GM23248 (cell line): ENCODE measurements around the gene LHX5. TPM values are rescaled to one million over a fixed set of nuclear protein-coding genes. Genes with fewer than 3 reads are reported as not detected.
A peak's percentile ranks its signal among the peaks of the same experiment; 100 is the strongest.

Experiments used
- DNase-seq: peaks from one replicate; pipeline ENCODE4 v3.0.0-alpha.2; 2015
- H2AFZ ChIP-seq: fragments of 200-600 bp; sonication (generic); 2 replicates; pipeline ENCODE4 v1.6.1; 2016; ENCODE audit warnings: antibody characterized with exemption
- H3F3A ChIP-seq: fragments of 200-600 bp; sonication (generic); 2 replicates; pipeline ENCODE4 v1.6.1; 2016; ENCODE audit warnings: mild to moderate bottlenecking, antibody characterized with exemption, mixed run types; ENCODE audit not compliant: insufficient read depth
- H3K27ac ChIP-seq: fragments of 200-600 bp; sonication (generic); 2 replicates; pipeline ENCODE4 v1.5.1; 2016; ENCODE audit warnings: mild to moderate bottlenecking
- H3K27me3 ChIP-seq: fragments of 200-600 bp; sonication (generic); replicated peaks from 2 replicates; pipeline ENCODE4 v1.6.1; 2016; ENCODE audit warnings: mild to moderate bottlenecking; ENCODE audit not compliant: insufficient read depth
- H3K36me3 ChIP-seq: fragments of 200-600 bp; sonication (generic); 2 replicates; pipeline ENCODE4 v1.6.1; 2016; ENCODE audit warnings: low read depth, mild to moderate bottlenecking
- H3K4me1 ChIP-seq: fragments of 200-600 bp; sonication (generic); 2 replicates; pipeline ENCODE4 v1.6.1; 2016; ENCODE audit warnings: mild to moderate bottlenecking; ENCODE audit not compliant: insufficient read depth
- H3K4me2 ChIP-seq: fragments of 200-600 bp; sonication (generic); one replicate; pipeline ENCODE4 v1.6.1; 2016; ENCODE audit warnings: mild to moderate bottlenecking; ENCODE audit not compliant: unreplicated experiment
- H3K4me3 ChIP-seq: fragments of 200-600 bp; sonication (generic); 2 replicates; pipeline ENCODE4 v1.5.1; 2016; ENCODE audit warnings: mild to moderate bottlenecking
- H3K79me2 ChIP-seq: fragments of 200-600 bp; sonication (generic); 2 replicates; pipeline ENCODE4 v1.6.1; 2016; ENCODE audit warnings: mild to moderate bottlenecking; ENCODE audit not compliant: insufficient read depth
- H3K9ac ChIP-seq: fragments of 200-600 bp; sonication (generic); 2 replicates; pipeline ENCODE4 v1.6.1; 2016; ENCODE audit warnings: mild to moderate bottlenecking
- H3K9me2 ChIP-seq: fragments of 200-600 bp; sonication (generic); 2 replicates; pipeline ENCODE4 v1.6.1; 2016; ENCODE audit warnings: mixed run types, mild to moderate bottlenecking, moderate library complexity; ENCODE audit not compliant: insufficient read depth
- H3K9me3 ChIP-seq: fragments of 200-600 bp; sonication (generic); one replicate; pipeline ENCODE4 v1.6.1; 2017; ENCODE audit warnings: low read depth
- H4K20me1 ChIP-seq: fragments of 200-600 bp; sonication (generic); 2 replicates; pipeline ENCODE4 v1.6.0; 2016; ENCODE audit not compliant: insufficient read depth
- EZH2 ChIP-seq: fragments of 200-600 bp; sonication (generic); IDR thresholded peaks from 2 replicates; pipeline ENCODE4 v1.6.1; 2018; ENCODE audit warnings: antibody characterized with exemption, mild to moderate bottlenecking; ENCODE audit not compliant: insufficient read depth, poor library complexity, severe bottlenecking
- EZH2phosphoT487 ChIP-seq: fragments of 200-600 bp; sonication (generic); IDR thresholded peaks from 2 replicates; pipeline ENCODE4 v1.6.1; 2018; ENCODE audit warnings: antibody characterized with exemption, moderate library complexity, mild to moderate bottlenecking, low read depth; ENCODE audit not compliant: insufficient read depth
- WGBS, 2 experiments: methylation state at CpG; one replicate each; pipeline ENCODE4 v1.1.6; 2015 to 2017; ENCODE audit warnings: low lambda C conversion rate in 2 of 2, low coverage in 1 of 2; ENCODE audit errors: missing lambda C conversion rate in 2 of 2; 5-methylcytosine and 5-hydroxymethylcytosine counted together
- in situ Hi-C: fragments of 300-500 bp; cut with MboI; formaldehyde crosslinking; loops from 2 replicates; pipeline ENCODE4 v1.15.0; 2020
- polyA plus RNA-seq: library from polyadenylated mRNA; unstranded; fragments of >200 nt; fragmentation: Nextera tagmentation; extraction: Ambion mirVana; gene quantifications from 2 replicates; pipeline ENCODE4 v1.2.1, GENCODE V29; 2016
- total RNA-seq: library from RNA; depleted of rRNA; stranded (reverse); fragments of >200 nt; shearing (Covaris generic); gene quantifications from 2 replicates; pipeline ENCODE4 v1.2.3, GENCODE V29; 2014

The LHX5 gene
- total and polyA plus RNA-seq, 2 experiments from 2014 or later, result not detected

DNA sequence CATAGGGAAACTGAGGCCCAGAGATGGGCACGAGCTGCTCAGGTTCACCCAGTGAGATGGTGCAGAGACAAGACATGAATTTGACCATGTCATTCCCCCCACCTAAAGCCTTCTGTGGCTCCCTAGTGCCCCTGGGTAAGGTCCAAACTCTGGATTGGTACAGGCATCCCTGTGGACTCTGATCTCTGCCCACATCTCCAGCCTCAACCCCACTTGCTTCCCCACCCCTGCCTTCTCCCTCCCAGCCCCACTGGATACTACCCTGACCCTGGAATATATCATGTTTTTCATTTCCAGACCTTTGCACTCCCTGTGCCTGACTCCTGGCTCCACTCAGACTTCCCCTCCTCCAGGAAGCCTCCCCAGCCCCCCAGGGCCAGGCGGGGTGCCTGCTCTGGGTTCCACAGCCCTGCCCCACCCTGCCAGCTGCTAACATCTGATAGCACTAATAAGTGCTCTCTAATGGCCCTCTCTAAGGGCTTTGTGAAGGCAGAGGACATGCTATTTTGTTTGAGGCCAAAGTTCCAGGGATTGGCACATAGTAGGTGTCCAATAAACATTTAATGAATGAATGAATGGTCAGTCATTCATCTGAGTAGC, 50.6 kb downstream of the LHX5 start:
- H3K4me1 ChIP-seq, result 0 out of 2 replicates have a peak, but pooled peaks cover 5% of the 10 kb centered on the region
- no peak for DNase-seq
- H3K9me2 ChIP-seq, result no peaks in the 10 kb centered on the region
- in situ Hi-C loops, result loop anchor here (10.0 kb wide), 1 partner anchor 226 kb away; no protein-coding TSS in a partner anchor
- peak overlapping the region; percentile 77; the same call in 1 of the 2 replicates for H2AFZ ChIP-seq
- no peak overlapping the region for H3K4me2 ChIP-seq
- H3K9ac ChIP-seq, result no peak overlapping the region
- WGBS, 2 experiments, result 44 to 64% methylated on average over 2 of the region's 2 CpGs
- no peaks in the 10 kb centered on the region for H3K79me2 ChIP-seq
- H3K36me3 ChIP-seq, result no peaks in the 10 kb centered on the region
- no peaks in the 10 kb centered on the region for H3K27me3 ChIP-seq
- TF ChIP-seq EZH2 (no peak), EZH2phosphoT487 (no peak)
- H4K20me1 ChIP-seq, result no peaks in the 10 kb centered on the region
- no peak overlapping the region for H3K4me3 ChIP-seq
- H3F3A ChIP-seq, result no peaks in the 10 kb centered on the region
- no peaks in the 10 kb centered on the region for H3K9me3 ChIP-seq
- H3K27ac ChIP-seq, result no peak overlapping the region

DNA sequence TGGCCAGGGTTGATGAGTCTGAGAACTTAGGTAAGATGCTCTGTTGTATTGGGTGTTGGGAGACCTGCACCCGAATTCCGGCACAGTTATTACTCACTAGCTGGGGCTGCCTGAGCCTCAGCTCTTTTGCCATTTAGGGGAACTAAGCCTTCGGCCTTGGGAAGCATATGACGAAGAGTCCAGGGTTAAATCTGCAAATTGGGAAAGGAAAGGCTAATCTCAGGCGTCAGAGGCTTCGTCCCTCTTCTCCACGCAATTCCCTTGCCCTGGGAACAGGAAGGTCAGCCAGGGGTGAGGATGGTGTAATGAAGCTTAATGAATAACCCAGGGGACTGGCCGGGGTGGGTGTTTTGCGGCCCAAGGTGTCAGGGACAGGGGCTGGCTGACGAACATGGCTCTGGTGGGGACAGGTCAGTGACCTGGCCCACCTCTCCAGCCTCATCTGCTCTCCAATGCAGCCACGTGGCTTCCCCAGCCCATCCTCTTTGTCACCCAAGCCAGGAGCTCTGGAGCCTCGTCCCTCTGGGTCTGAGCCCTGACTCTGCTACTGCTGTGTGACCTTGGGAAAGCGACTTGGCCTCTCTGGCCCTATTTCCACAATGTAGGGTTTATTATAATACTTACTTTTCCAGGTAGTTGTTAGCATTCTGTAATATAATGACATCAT, 53.3 kb downstream of the LHX5 start:
- no peaks in the 10 kb centered on the region for H3K27me3 ChIP-seq
- H3K4me2 ChIP-seq, result no peak overlapping the region
- H3K9ac ChIP-seq, result no peak overlapping the region
- H3K9me3 ChIP-seq, result no peaks in the 10 kb centered on the region
- DNase-seq, result peak; percentile 10
- TF ChIP-seq EZH2phosphoT487 (no peak), EZH2 (no peak)
- 0 out of 2 replicates have a peak, but pooled peaks cover 5% of the 10 kb centered on the region for H3K4me1 ChIP-seq
- H3K27ac ChIP-seq, result no peak overlapping the region
- 38 to 39% methylated on average over 13 of the region's 13 CpGs for WGBS, 2 experiments
- H4K20me1 ChIP-seq, result no peaks in the 10 kb centered on the region
- H3K36me3 ChIP-seq, result no peaks in the 10 kb centered on the region
- H3F3A ChIP-seq, result no peaks in the 10 kb centered on the region
- no peak overlapping the region for H2AFZ ChIP-seq
- H3K79me2 ChIP-seq, result no peaks in the 10 kb centered on the region
- no peaks in the 10 kb centered on the region for H3K9me2 ChIP-seq
- no peak overlapping the region for H3K4me3 ChIP-seq
- in situ Hi-C loops, result no loop called here

DNA sequence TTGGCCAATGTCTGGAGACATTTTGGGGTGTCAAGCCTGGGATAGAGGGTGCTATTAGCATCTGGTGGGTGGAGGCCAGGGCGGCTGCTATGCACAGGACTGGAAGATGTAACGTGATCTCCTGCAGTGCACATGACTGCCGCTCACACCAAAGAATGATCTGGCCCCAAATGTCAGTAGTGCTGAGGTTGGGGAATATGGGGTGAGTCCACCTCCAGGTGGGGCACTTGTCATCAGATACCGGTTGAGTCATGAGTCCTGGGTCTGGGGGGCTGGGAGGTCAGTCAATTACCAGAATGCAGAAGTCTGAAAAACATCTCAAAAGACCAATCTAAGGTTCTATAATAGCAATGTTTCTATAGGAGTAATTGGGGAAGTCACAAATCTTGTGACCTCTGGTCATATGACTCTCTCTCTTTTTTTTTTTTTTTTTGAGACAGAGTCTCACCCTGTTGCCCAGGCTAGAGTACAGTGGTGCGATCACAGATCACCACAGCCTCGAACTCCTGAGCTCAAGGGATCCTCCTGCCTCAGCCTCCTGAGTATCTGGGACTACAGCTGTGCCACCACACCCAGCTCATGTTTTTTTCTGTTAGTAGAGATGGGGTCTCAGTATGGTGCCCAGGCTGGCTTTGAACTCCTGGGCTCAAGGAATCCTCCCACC, 55.4 kb downstream of the LHX5 start:
- H3K9ac ChIP-seq, result no peak overlapping the region
- no peaks in the 10 kb centered on the region for H3K27me3 ChIP-seq
- H3K79me2 ChIP-seq, result no peaks in the 10 kb centered on the region
- H3K9me3 ChIP-seq, result no peaks in the 10 kb centered on the region
- TF ChIP-seq EZH2 (no peak), EZH2phosphoT487 (no peak)
- no peaks in the 10 kb centered on the region for H3K4me1 ChIP-seq
- in situ Hi-C loops, result no loop called here
- H2AFZ ChIP-seq, result no peak overlapping the region
- H3F3A ChIP-seq, result no peaks in the 10 kb centered on the region
- H4K20me1 ChIP-seq, result no peaks in the 10 kb centered on the region
- H3K9me2 ChIP-seq, result no peaks in the 10 kb centered on the region
- no peak overlapping the region for H3K4me3 ChIP-seq
- DNase-seq, result peak; percentile 10
- H3K27ac ChIP-seq, result no peak overlapping the region
- no peaks in the 10 kb centered on the region for H3K36me3 ChIP-seq
- H3K4me2 ChIP-seq, result no peak overlapping the region
- WGBS, 2 experiments, result 28 to 38% methylated on average over 6 of the region's 6 CpGs

DNA sequence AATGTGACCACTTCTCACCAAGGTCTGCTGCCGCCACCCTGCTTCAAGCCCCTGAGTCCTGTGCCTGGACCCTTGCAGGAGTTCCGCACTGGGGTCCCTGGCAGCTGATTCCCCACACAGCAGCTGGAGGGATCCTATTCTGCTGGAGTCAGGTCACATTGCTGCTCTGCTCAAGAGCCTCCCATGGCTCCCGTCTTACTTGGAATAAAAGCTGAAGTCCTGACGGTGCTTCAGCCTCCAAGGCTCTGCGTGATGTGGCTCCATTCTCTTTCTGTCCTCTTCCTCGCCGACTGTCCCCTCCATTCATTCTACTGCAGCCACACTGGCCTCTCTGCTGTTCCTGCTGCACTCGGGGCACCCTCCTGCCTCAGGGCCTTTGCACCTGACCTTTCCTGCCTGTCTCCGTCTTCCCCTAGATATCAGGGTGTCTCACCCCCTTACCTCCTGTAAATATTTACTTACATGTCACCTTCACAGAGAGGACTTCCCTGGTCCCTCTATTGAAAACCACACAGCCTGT, 57.1 kb downstream of the LHX5 start:
- Histone ChIP-seq H3K4me2 (no peak overlapping the region), H3K4me3 (no peak overlapping the region), H3K27ac (no peak overlapping the region), H2AFZ (no peak overlapping the region), H4K20me1 (no peaks in the 10 kb centered on the region), H3K79me2 (no peaks in the 10 kb centered on the region), H3K4me1 (no peaks in the 10 kb centered on the region), H3K9me2 (no peaks in the 10 kb centered on the region), H3F3A (no peaks in the 10 kb centered on the region), H3K27me3 (no peaks in the 10 kb centered on the region), H3K36me3 (no peaks in the 10 kb centered on the region), H3K9me3 (no peaks in the 10 kb centered on the region), H3K9ac (no peak overlapping the region)
- WGBS, 2 experiments, result 83 to 85% methylated on average over 9 of the region's 9 CpGs
- in situ Hi-C loops, result no loop called here
- TF ChIP-seq EZH2phosphoT487 (no peak), EZH2 (no peak)
- DNase-seq, result no peak
